Measurements from ENCODE around the gene RUNX1.

Gene RUNX1

GRCh38 chr21:34915364-34915841, 133.7 kb downstream of the RUNX1 start:
- DNase-seq, result no peak

- no peak for DNase-seq
These were observed 134.9 kb downstream of the RUNX1 start for GRCh38 chr21:34914239-34914638.

- no peak for DNase-seq
These were observed 135.3 kb downstream of the RUNX1 start for GRCh38 chr21:34913811-34914210.

GRCh38 chr21:34912022-34912945, 136.8 kb downstream of the RUNX1 start:
- no peak for DNase-seq

GRCh38 chr21:34911360-34911759, 137.7 kb downstream of the RUNX1 start:
- DNase-seq, result no peak

- no peak for DNase-seq
These were observed 138.7 kb downstream of the RUNX1 start for GRCh38 chr21:34910396-34910795.

- no peak for DNase-seq
These were observed 139.4 kb downstream of the RUNX1 start for GRCh38 chr21:34909492-34910292.

GRCh38 chr21:34908419-34909055, 140.6 kb downstream of the RUNX1 start:
- no peak for DNase-seq

- no peak for DNase-seq
These were observed 141.4 kb downstream of the RUNX1 start for GRCh38 chr21:34907461-34908418.

GRCh38 chr21:34906401-34906800, 142.7 kb downstream of the RUNX1 start:
- DNase-seq, result no peak

GRCh38 chr21:34905218-34905537, 143.9 kb downstream of the RUNX1 start:
- DNase-seq, result no peak

- DNase-seq, result no peak
These were observed 144.4 kb downstream of the RUNX1 start for GRCh38 chr21:34904526-34905217.

GRCh38 chr21:34900376-34900775, 148.7 kb downstream of the RUNX1 start:
- no peak for DNase-seq

GRCh38 chr21:34899760-34900159, 149.3 kb downstream of the RUNX1 start:
- DNase-seq, result no peak

- DNase-seq, result no peak
These were observed 149.8 kb downstream of the RUNX1 start for GRCh38 chr21:34899302-34899701.

GRCh38 chr21:34897828-34898227, 151.3 kb downstream of the RUNX1 start:
- no peak for DNase-seq

- no peak for DNase-seq
These were observed 154.7 kb downstream of the RUNX1 start for GRCh38 chr21:34894401-34894800.

GRCh38 chr21:34892209-34892608, 156.9 kb downstream of the RUNX1 start:
- DNase-seq, result no peak

GRCh38 chr21:34891613-34891943, 157.5 kb downstream of the RUNX1 start:
- DNase-seq, result no peak

GRCh38 chr21:34890724-34891612, 158.1 kb downstream of the RUNX1 start:
- DNase-seq, result no peak

- DNase-seq, result no peak
These were observed 158.7 kb downstream of the RUNX1 start for GRCh38 chr21:34890470-34890723.

All from NCI-H1694 (cell line).